PC-9 (cell line): ENCODE measurements around the gene TTF2.

ENCODE experiments used
- CTCF ChIP-seq: fragments of 200-600 bp; sonication (generic); conservative IDR thresholded peaks from 2 replicates; pipeline ENCODE4 v1.6.1; 2017; ENCODE audit warnings: mixed run types, antibody characterized with exemption, mild to moderate bottlenecking, moderate library complexity
- EZH2 ChIP-seq: fragments of 200-600 bp; sonication (generic); IDR thresholded peaks from 2 replicates; pipeline ENCODE4 v1.8.0; 2017; ENCODE audit warnings: antibody characterized with exemption, low read depth

- TF ChIP-seq CTCF = no peak
- TF ChIP-seq EZH2 = no peak
These were observed 38.0 kb upstream of the TTF2 start for GRCh38 chr1:117022114-117022513.
